SK-N-SH treated with all-trans-retinoic acid at 6 μM for 48 hours (cell line): Measurements from ENCODE around the gene DDIAS.

ENCODE experiments used
- ARNTL ChIP-seq: fragments of 450-650 bp; formaldehyde crosslinking; IDR thresholded peaks from 2 replicates; pipeline ENCODE4 v1.5.0; 2020; ENCODE audit warnings: low read depth, mild to moderate bottlenecking, moderate library complexity, borderline replicate concordance
- GLIS3 ChIP-seq: fragments of 250-450 bp; sonication (Bioruptor Pico); IDR thresholded peaks from 2 replicates; pipeline ENCODE4 v1.5.0; 2020; ENCODE audit warnings: mild to moderate bottlenecking, moderate library complexity
- PATZ1 ChIP-seq: fragments of 250-450 bp; sonication (Bioruptor Pico); IDR thresholded peaks from 2 replicates; pipeline ENCODE4 v1.8.0; 2020; ENCODE audit warnings: mild to moderate bottlenecking, moderate library complexity, borderline replicate concordance
- POU6F1 ChIP-seq: fragments of 250-450 bp; sonication (Bioruptor Pico); IDR thresholded peaks from 2 replicates; pipeline ENCODE4 v1.8.0; 2021; ENCODE audit warnings: low read depth, mild to moderate bottlenecking, moderate library complexity, borderline replicate concordance
- RARB ChIP-seq: fragments of 250-450 bp; sonication (Bioruptor Pico); IDR thresholded peaks from 2 replicates; pipeline ENCODE4 v1.8.0; 2021; ENCODE audit warnings: mild to moderate bottlenecking, moderate library complexity
- SNAI2 ChIP-seq: fragments of 250-450 bp; sonication (Bioruptor Pico); IDR thresholded peaks from 2 replicates; pipeline ENCODE4 v1.5.0; 2020; ENCODE audit warnings: mild to moderate bottlenecking, moderate library complexity
- TOX ChIP-seq: fragments of 250-450 bp; sonication (Bioruptor Pico); IDR thresholded peaks from 2 replicates; pipeline ENCODE4 v1.8.0; 2021; ENCODE audit warnings: mild to moderate bottlenecking, moderate library complexity, borderline replicate concordance
- ZFP3 ChIP-seq: fragments of 250-450 bp; sonication (Bioruptor Pico); IDR thresholded peaks from 2 replicates; pipeline ENCODE4 v1.5.0; 2020; ENCODE audit warnings: mild to moderate bottlenecking, moderate library complexity
- ZFP30 ChIP-seq: fragments of 450-650 bp; formaldehyde crosslinking; IDR thresholded peaks from 2 replicates; pipeline ENCODE4 v1.5.0; 2022; ENCODE audit warnings: mild to moderate bottlenecking, moderate library complexity

- TF ChIP-seq PATZ1 (no peak), RARB (CRISPR knock-in tag) (no peak), GLIS3 (CRISPR knock-in tag) (no peak), ARNTL (CRISPR knock-in tag) (no peak), ZFP30 (CRISPR knock-in tag) (no peak), ZFP3 (no peak), POU6F1 (CRISPR knock-in tag) (no peak), TOX (CRISPR knock-in tag) (no peak), SNAI2 (no peak)
Observed at GRCh38 chr11:82867495-82868082, 33.9 kb upstream of the DDIAS start.
